Activated naive CD4-positive, alpha-beta T cell treated with anti-CD3 and anti-CD28 coated beads for 36 hours (primary cell): ENCODE data around the gene DNAJC6. TPM values are rescaled to one million over a fixed set of nuclear protein-coding genes. Genes with fewer than 3 reads are reported as not detected.
"Not testable (repeated sequence)": the region's sequence is repeated elsewhere in the genome, so short reads cannot be mapped to it uniquely, and the experiment has no call there.

Experiments used
- CTCF ChIA-PET: fragments of 350-600 bp; sonication (Branson Sonifier 250); formaldehyde crosslinking; loops from one replicate; lab custom pipeline; 2021; ENCODE audit warnings: antibody characterized with exemption; lab: Charles Lee
- DNase-seq: peaks from one replicate; pipeline ENCODE4 v3.0.0-alpha.2; 2020
- H3K27ac Mint-ChIP-seq: one replicate; pipeline ENCODE4 v1.8.0; 2021; ENCODE audit warnings: mild to moderate bottlenecking, mixed read lengths
- H3K27me3 Mint-ChIP-seq: one replicate; pipeline ENCODE4 v1.8.0; 2021; ENCODE audit warnings: low read depth, mixed read lengths
- H3K36me3 Mint-ChIP-seq: one replicate; pipeline ENCODE4 v1.8.0; 2021; ENCODE audit warnings: low read depth, mixed read lengths
- H3K4me1 Mint-ChIP-seq: one replicate; pipeline ENCODE4 v1.8.0; 2021; ENCODE audit warnings: low read depth, mixed read lengths
- H3K4me3 Mint-ChIP-seq: one replicate; pipeline ENCODE4 v1.8.0; 2021; ENCODE audit warnings: mild to moderate bottlenecking, moderate library complexity, mixed read lengths
- H3K9me3 Mint-ChIP-seq: one replicate; pipeline ENCODE4 v1.8.0; 2021; ENCODE audit warnings: mixed read lengths
- intact Hi-C: fragments of 100-400 bp; cut with micrococcal nuclease; formaldehyde crosslinking; loops from one replicate; pipeline ENCODE4 v1.15.1; 2023
- total RNA-seq, 2 experiments: library from RNA; stranded (reverse); gene quantifications; one replicate each; pipeline ENCODE4 v1.2.3, GENCODE V29; 2021

Gene DNAJC6
- total RNA-seq, 2 experiments from 2014 or later: 2.0 to 2.6 TPM

DNA sequence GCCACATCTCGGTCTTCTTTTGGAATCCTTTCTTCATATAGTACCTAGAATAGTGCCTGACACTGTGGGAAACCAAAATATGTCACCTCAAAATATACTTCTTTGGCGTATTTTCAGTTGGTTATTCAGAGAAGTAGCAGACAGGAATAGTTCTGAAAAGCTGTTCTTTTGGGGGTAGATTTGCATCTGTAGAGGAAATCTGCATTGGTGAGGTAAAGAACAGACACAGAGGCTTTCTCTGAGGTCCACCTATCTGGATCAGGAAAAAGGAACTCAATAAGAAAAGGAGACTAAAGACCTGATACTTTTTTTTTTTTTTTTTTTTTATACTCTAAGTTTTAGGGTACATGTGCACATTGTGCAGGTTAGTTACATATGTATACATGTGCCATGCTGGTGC, 134.3 kb downstream of the DNAJC6 start:
- no peaks in the 10 kb centered on the region for H3K27me3 Mint-ChIP-seq
- no peak overlapping the region for H3K27ac Mint-ChIP-seq
- no peaks in the 10 kb centered on the region for H3K4me1 Mint-ChIP-seq
- DNase-seq: no peak
- intact Hi-C loops: no loop called here
- CTCF ChIA-PET: no interaction called here
- H3K9me3 Mint-ChIP-seq: no peaks in the 10 kb centered on the region
- H3K36me3 Mint-ChIP-seq: no peaks in the 10 kb centered on the region
- no peak overlapping the region for H3K4me3 Mint-ChIP-seq

DNA sequence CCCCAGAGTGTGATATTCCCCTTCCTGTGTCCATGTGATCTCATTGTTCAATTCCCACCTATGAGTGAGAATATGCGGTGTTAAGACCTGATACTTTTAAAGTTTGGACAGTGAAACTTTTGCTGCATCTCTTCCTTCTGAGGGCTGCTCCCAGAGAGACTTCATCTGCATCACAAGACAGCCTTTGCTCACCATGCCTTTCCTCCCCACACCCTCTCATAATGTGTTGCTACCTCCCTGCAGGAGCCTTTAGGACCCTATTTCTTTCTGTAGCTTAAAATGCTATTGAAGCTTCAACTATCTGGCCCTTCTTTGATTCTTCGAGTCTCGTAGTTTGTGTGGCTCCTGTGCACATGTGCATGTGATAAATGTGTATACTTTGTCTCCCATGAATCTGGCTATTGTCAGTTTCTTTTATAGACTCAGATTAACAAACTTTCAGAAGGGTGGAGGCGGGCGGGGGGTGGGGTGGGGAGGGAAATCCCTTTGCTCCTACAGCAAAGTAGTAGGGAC, 134.8 kb downstream of the DNAJC6 start:
- CTCF ChIA-PET: no interaction called here
- H3K27me3 Mint-ChIP-seq: no peaks in the 10 kb centered on the region

DNA sequence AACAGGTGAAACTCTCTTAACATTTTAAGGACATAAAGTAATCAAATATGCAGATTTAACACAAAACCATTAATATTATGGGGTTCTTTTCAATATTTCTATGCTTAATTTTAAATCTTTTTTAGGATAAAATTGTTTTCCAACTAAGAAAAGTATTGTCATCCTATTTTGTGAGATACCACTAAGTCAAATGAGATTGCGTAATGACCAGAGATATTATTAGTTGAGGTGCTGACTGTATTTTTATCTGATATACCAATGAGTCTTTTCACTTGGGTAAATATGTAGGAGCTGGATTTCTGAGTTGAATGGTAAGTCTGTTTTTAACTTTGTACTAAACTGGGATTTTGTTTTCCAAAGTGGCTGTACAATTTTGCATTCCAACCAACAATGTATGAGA, 136.5 kb downstream of the DNAJC6 start:
- CTCF ChIA-PET: no interaction called here
- no peak overlapping the region for H3K27ac Mint-ChIP-seq
- no peaks in the 10 kb centered on the region for H3K27me3 Mint-ChIP-seq
- DNase-seq: no peak
- H3K36me3 Mint-ChIP-seq: no peaks in the 10 kb centered on the region
- H3K4me3 Mint-ChIP-seq: no peak overlapping the region
- no peaks in the 10 kb centered on the region for H3K4me1 Mint-ChIP-seq
- H3K9me3 Mint-ChIP-seq: no peaks in the 10 kb centered on the region
- intact Hi-C loops: no loop called here

More for the DNA sequence above, 134.8 kb downstream of the DNAJC6 start:
- H3K9me3 Mint-ChIP-seq: no peaks in the 10 kb centered on the region
- no peaks in the 10 kb centered on the region for H3K4me1 Mint-ChIP-seq
- H3K27ac Mint-ChIP-seq: no peak overlapping the region
- DNase-seq: no peak
- H3K36me3 Mint-ChIP-seq: no peaks in the 10 kb centered on the region
- intact Hi-C loops: no loop called here
- no peak overlapping the region for H3K4me3 Mint-ChIP-seq

DNA sequence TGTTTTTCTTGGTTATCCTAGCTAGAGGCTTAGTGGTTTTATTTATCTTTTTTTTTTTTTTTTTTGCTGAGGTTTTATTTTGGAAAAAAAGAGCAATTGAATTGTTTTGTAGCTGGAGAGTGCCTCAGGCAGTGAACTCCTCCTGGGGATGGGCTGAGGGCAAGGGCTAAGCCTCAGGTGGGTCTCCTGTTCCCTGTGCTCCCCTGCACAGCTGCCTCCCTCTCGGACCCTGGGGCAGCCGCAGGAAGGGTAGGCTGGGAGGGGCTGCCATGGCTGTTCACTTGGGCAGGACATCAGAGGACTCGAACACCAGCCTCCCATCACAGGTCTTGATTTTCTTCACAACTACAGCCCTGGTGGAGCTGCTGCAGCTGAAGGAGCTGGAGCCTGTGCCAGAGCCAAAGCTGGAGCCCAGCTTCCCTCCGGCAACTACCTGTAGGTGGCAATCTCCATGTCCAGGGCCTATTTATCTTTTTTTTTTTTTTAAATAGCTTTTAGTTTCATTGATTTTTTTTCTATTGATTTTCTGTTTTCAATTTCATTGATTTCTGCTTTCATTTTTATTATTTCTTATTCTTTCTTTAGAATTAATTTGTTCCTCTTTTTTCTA, 140.0 kb downstream of the DNAJC6 start:
- intact Hi-C loops: no loop called here
- Mint-ChIP-seq H3K36me3 (no peaks in the 10 kb centered on the region), H3K27ac (no peak overlapping the region)

GRCh38 chr1:65455678-65456077, 146.3 kb downstream of the DNAJC6 start:
- DNase-seq, H3K36me3 Mint-ChIP-seq, H3K4me3 Mint-ChIP-seq, H3K27ac Mint-ChIP-seq, CTCF ChIA-PET, intact Hi-C loops, H3K9me3 Mint-ChIP-seq, H3K27me3 Mint-ChIP-seq: not testable (repeated sequence)
- H3K4me1 Mint-ChIP-seq: peaks cover 18% of the 10 kb centered on the region

More for the DNA sequence above, 140.0 kb downstream of the DNAJC6 start:
- no peaks in the 10 kb centered on the region for H3K27me3 Mint-ChIP-seq
- H3K4me1 Mint-ChIP-seq: no peaks in the 10 kb centered on the region
- no peak for DNase-seq
- H3K4me3 Mint-ChIP-seq: no peak overlapping the region
- CTCF ChIA-PET: interaction anchor here (0.6 to 1.2 kb wide), 4 partner anchors 10 to 614 kb away, joined by 3 to 4 read pairs (median 3); no protein-coding TSS in a partner anchor
- no peaks in the 10 kb centered on the region for H3K9me3 Mint-ChIP-seq

DNA sequence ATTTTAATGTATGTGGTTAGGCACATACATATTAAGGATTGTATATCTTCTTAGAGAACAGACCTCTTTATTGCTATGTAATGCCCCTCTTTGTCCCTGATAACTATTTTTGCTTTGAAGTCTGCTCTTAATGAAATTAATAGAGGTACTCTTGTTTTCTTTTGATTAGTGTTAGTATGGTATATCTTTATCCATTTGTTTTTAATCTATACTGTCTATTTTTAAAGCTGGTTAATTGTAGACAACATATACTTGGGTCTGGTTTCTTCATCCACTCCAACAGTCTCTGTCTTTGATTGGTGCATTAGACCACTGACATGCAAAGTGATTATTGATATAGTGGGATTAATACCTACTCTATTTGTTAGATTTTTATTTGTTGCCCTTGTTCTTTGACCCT, 147.1 kb downstream of the DNAJC6 start:
- no peak for DNase-seq
- Mint-ChIP-seq H3K27me3 (no peaks in the 10 kb centered on the region), H3K36me3 (no peaks in the 10 kb centered on the region), H3K9me3 (peaks cover 6% of the 10 kb centered on the region), H3K4me1 (peaks cover 18% of the 10 kb centered on the region), H3K27ac (no peak overlapping the region), H3K4me3 (no peak overlapping the region)
- CTCF ChIA-PET: no interaction called here
- intact Hi-C loops: no loop called here

DNA sequence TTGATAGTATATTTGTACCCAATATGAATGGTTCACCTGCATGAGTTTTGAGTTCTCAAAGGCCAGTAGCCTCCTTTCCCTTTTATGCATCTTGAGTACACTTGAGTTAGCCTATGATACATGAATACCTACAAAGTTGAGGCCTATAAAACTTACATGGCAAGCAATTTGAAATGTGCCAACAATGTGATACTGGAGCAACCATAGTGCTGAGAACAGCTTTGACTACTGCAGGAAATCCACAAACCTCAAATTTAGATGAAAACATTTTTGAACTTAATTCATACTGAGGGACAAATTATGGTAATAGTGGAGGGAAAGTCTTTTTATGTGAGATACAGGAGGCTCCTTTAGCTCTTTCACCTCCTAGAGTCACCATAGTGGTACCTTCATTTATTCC, 148.5 kb downstream of the DNAJC6 start:
- intact Hi-C loops: no loop called here
- H3K27me3 Mint-ChIP-seq: no peaks in the 10 kb centered on the region
- CTCF ChIA-PET: interaction anchor here (0.7 kb wide), 1 partner anchor 18 kb away, joined by 3 read pairs; no protein-coding TSS in a partner anchor
- H3K36me3 Mint-ChIP-seq: no peaks in the 10 kb centered on the region
- DNase-seq: no peak
- no peak overlapping the region for H3K27ac Mint-ChIP-seq
- H3K9me3 Mint-ChIP-seq: peaks cover 6% of the 10 kb centered on the region
- no peak overlapping the region for H3K4me3 Mint-ChIP-seq
- H3K4me1 Mint-ChIP-seq: peaks cover 18% of the 10 kb centered on the region

- DNase-seq: no peak
- CTCF ChIA-PET: interaction anchor here (0.6 to 2.0 kb wide), 19 partner anchors 10 to 400 kb away, joined by 3 to 17 read pairs (median 3); no protein-coding TSS in a partner anchor
- Mint-ChIP-seq H3K27ac (no peak overlapping the region), H3K36me3 (no peaks in the 10 kb centered on the region), H3K9me3 (peaks cover 6% of the 10 kb centered on the region), H3K4me3 (no peak overlapping the region), H3K4me1 (peaks cover 18% of the 10 kb centered on the region), H3K27me3 (no peaks in the 10 kb centered on the region)
- intact Hi-C loops: loop anchor here (1.0 kb wide), 2 partner anchors 223 to 244 kb away; no protein-coding TSS in a partner anchor
Observed at GRCh38 chr1:65458730-65459396, 149.5 kb downstream of the DNAJC6 start.

DNA sequence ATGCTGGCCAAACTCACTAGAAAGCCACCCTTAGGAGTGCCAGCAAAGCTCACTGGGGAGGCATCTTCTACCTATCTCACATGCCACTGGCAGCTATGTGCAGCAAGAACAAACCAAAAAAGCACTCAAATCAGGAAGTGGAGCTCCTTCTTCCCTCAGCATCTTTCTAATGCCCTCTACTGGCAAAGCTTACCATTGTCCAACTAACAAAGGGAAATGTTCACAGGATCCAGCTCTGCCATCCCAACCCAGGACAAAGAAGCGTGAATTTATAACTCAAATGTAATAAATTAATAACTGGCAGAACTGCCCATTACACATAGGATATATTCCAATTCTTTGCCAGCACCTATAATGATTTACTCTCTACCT, 150.0 kb downstream of the DNAJC6 start:
- no peaks in the 10 kb centered on the region for H3K36me3 Mint-ChIP-seq
- H3K9me3 Mint-ChIP-seq: peaks cover 6% of the 10 kb centered on the region
- DNase-seq: peak; percentile 12
- peaks cover 18% of the 10 kb centered on the region for H3K4me1 Mint-ChIP-seq
- no peak overlapping the region for H3K27ac Mint-ChIP-seq
- CTCF ChIA-PET: interaction anchor here (0.6 to 2.0 kb wide), 19 partner anchors 9 to 401 kb away, joined by 3 to 17 read pairs (median 3); no protein-coding TSS in a partner anchor
- no peak overlapping the region for H3K4me3 Mint-ChIP-seq
- intact Hi-C loops: loop anchor here (1.0 kb wide), 2 partner anchors 223 to 244 kb away; no protein-coding TSS in a partner anchor
- no peaks in the 10 kb centered on the region for H3K27me3 Mint-ChIP-seq

Other genes with a start within 250 kb of the DNAJC6 start
- gene AK4, start 161.3 kb upstream of the DNAJC6 start, total RNA-seq: 10 to 100 TPM; 25.2 to 25.4 TPM
- gene LEPR, start 111.1 kb downstream of the DNAJC6 start, total RNA-seq: 1 to 10 TPM; 2.0 to 2.5 TPM
- gene LEPROT, start 111.1 kb downstream of the DNAJC6 start, total RNA-seq: 10 to 100 TPM in 1 of 2 experiments, 1 to 10 TPM in 1; 7.2 to 14.2 TPM